K562 (cell line): ENCODE results near the gene PCBP2. TPM values are rescaled to one million over a fixed set of nuclear protein-coding genes. Genes with fewer than 3 reads are reported as not detected.
A peak's percentile ranks its signal among the peaks of the same experiment; 100 is the strongest.

Experiments
- ATF1 ChIP-seq, 2 experiments: fragments of 450-650 bp in 1 of 2; IDR thresholded peaks; 2 replicates each; pipeline ENCODE4 v1.6.1; 2016; ENCODE audit warnings: missing compliant biosample characterization in 1 of 2, missing genetic modification characterization in 1 of 2
- BMI1 ChIP-seq: fragments of 150-350 bp; IDR thresholded peaks from 2 replicates; pipeline ENCODE4 v1.6.1; 2014; ENCODE audit warnings: low read length
- MGA ChIP-seq: fragments of 450-650 bp; IDR thresholded peaks from 2 replicates; pipeline ENCODE4 v1.6.1; 2016; ENCODE audit warnings: mild to moderate bottlenecking, moderate library complexity
- NONO ChIP-seq, 2 experiments: fragments of 200-400 bp in 1 of 2; fragments of 450-650 bp in 1 of 2; formaldehyde crosslinking in 1 of 2; IDR thresholded peaks; 2 replicates each; pipeline ENCODE4 v1.6.1; 2017; ENCODE audit warnings: low read depth in 2 of 2, mild to moderate bottlenecking in 2 of 2, moderate library complexity in 2 of 2, low read length in 1 of 2
- PRDM10 ChIP-seq: fragments of 450-650 bp; IDR thresholded peaks from 2 replicates; pipeline ENCODE4 v1.6.1; 2018; ENCODE audit not compliant: partially characterized antibody
- SNAPC5 ChIP-seq: fragments of 250-450 bp; sonication (Bioruptor Pico); IDR thresholded peaks from 2 replicates; pipeline ENCODE4 v1.8.0; 2021; ENCODE audit warnings: moderate library complexity, mild to moderate bottlenecking, inconsistent platforms
- ZFP1 ChIP-seq: fragments of 450-650 bp; formaldehyde crosslinking; IDR thresholded peaks from 2 replicates; pipeline ENCODE4 v1.4.0; 2020; ENCODE audit warnings: mild to moderate bottlenecking, mixed read lengths
- ZNF740 ChIP-seq, 3 experiments: fragments of 200-800 bp in 1 of 3; sonication (Bioruptor generic) in 1 of 3; sonication (generic) in 1 of 3; formaldehyde crosslinking in 1 of 3; IDR thresholded peaks; 2 replicates each; pipeline versions ENCODE4 v1.6.1 to v1.8.0; 2016 to 2022; ENCODE audit warnings: mild to moderate bottlenecking in 2 of 3, missing compliant biosample characterization in 2 of 3, missing genetic modification characterization in 2 of 3, missing genetic modification reagents in 1 of 3
- polyA plus RNA-seq, 8 experiments: library from polyadenylated mRNA; depleted of rRNA in 4 of 8; stranded (reverse) in 5 of 8; unstranded in 3 of 8; fragments of >200 nt; fragmentation: Nextera tagmentation in 2 of 8; fragmentation: Illumina TruSeq in 1 of 8; extraction: Ambion mirVana in 2 of 8; extraction: Trizol in 1 of 8; gene quantifications; 2 replicates each; pipeline versions ENCODE4 v1.2.1 to v1.2.3, GENCODE V29; 2011 to 2014; ENCODE audit warnings: inconsistent platforms in 1 of 8, missing spikeins in 1 of 8
- total RNA-seq, 7 experiments: library from RNA; depleted of rRNA in 6 of 7; stranded (reverse); fragments of >200 nt in 6 of 7; fragmentation: Illumina TruSeq in 2 of 7; extraction: Trizol in 2 of 7; gene quantifications; 2 replicates each; pipeline versions ENCODE4 v1.2.1 to v1.2.3, GENCODE V29; 2011 to 2021; ENCODE audit warnings: low replicate concordance in 1 of 7

PCBP2 gene
- total and polyA plus RNA-seq, 9 of the 15 experiments (the other 6 are each of a cell fraction or from before 2014, with no cell fraction given), result 137 to 831 (median 328) TPM

- peak; percentile 44; the same call in 1 of the 2 replicates for TF ChIP-seq MGA
- TF ChIP-seq ZFP1 (CRISPR knock-in tag), result no peak
- TF ChIP-seq ZNF740 (CRISPR knock-in tag; IDR thresholded peaks at IDR 0.05), result peak; percentile 96
- TF ChIP-seq ZNF740 (tag; IDR thresholded peaks at IDR 0.05), result peak in 1 of 2 experiments; percentile 71; a peak in 1 of 4 replicates
- no peak for TF ChIP-seq SNAPC5
- 0 out of 4 replicates have a peak, but pooled peaks of 1 of the 2 experiments have one; percentile 37 for TF ChIP-seq NONO (IDR thresholded peaks at IDR 0.05; ENCODE audit: low read depth in 2 of 2, low read length in 1 of 2)
- 0 out of 2 replicates have a peak, but pooled peaks have one; percentile 25 for TF ChIP-seq ATF1 (CRISPR knock-in tag; IDR thresholded peaks at IDR 0.05)
- peak; percentile 53; the same call in 1 of the 2 replicates for TF ChIP-seq ATF1 (tag; IDR thresholded peaks at IDR 0.05)
- peak; percentile 82 for TF ChIP-seq BMI1
- TF ChIP-seq PRDM10, result peak; percentile 4
Observed at GRCh38 chr12:53492830-53493609, 41.1 kb downstream of the PCBP2 start (continued).
